ENCODE measurements around the gene CSRP2.
A peak's percentile ranks its signal among the peaks of the same experiment; 100 is the strongest.

- TF ChIP-seq CTCF (IDR thresholded peaks at IDR 0.05), result peak; percentile 41 to 55 (median 47)
- TF ChIP-seq EP300 (IDR thresholded peaks at IDR 0.05; ENCODE audit: low read depth), result no peak
- TF ChIP-seq POLR2AphosphoS5 (IDR thresholded peaks at IDR 0.05), result no peak
Observed at GRCh38 chr12:76820888-76821482, 57.8 kb downstream of the CSRP2 start.

All from transverse colon (tissue), 4 donors.